22Rv1 (cell line): ENCODE measurements around the gene JAKMIP2.
A peak's percentile ranks its signal among the peaks of the same experiment; 100 is the strongest.

Source experiments
- H3K27ac ChIP-seq: fragments of 450-650 bp; 2 replicates; pipeline ENCODE4 v1.5.1; 2017
- CTCF ChIP-seq: fragments of 450-650 bp; IDR thresholded peaks from 2 replicates; pipeline ENCODE4 v1.5.1; 2017; ENCODE audit warnings: mild to moderate bottlenecking
- ZFX ChIP-seq: fragments of 450-650 bp; IDR thresholded peaks from 2 replicates; pipeline ENCODE4 v1.6.1; 2017; ENCODE audit warnings: antibody characterized with exemption, borderline replicate concordance

JAKMIP2 gene

GRCh38 chr5:147685993-147686392 is 96.5 kb downstream of the JAKMIP2 start:
- H3K27ac ChIP-seq = no peak overlapping the region
- TF ChIP-seq CTCF (no peak), ZFX (no peak)

- TF ChIP-seq CTCF (0 out of 2 replicates have a peak, but pooled peaks have one; percentile 12), ZFX (no peak)
- no peak overlapping the region for H3K27ac ChIP-seq
Measured at GRCh38 chr5:147675168-147675567, 107.4 kb downstream of the JAKMIP2 start.

- TF ChIP-seq ZFX (no peak), CTCF (no peak)
- H3K27ac ChIP-seq = no peak overlapping the region
Measured at GRCh38 chr5:147674411-147674810, 108.1 kb downstream of the JAKMIP2 start.

- TF ChIP-seq ZFX (no peak), CTCF (no peak)
- no peak overlapping the region for H3K27ac ChIP-seq
Measured at GRCh38 chr5:147673791-147674190, 108.7 kb downstream of the JAKMIP2 start.

GRCh38 chr5:147673266-147673665 is 109.3 kb downstream of the JAKMIP2 start:
- TF ChIP-seq ZFX = no peak
- TF ChIP-seq CTCF = no peak
- no peak overlapping the region for H3K27ac ChIP-seq

- TF ChIP-seq ZFX = no peak
- no peak for TF ChIP-seq CTCF
- no peak overlapping the region for H3K27ac ChIP-seq
Measured at GRCh38 chr5:147671365-147671764, 111.2 kb downstream of the JAKMIP2 start.

GRCh38 chr5:147670815-147671214 is 111.7 kb downstream of the JAKMIP2 start:
- no peak overlapping the region for H3K27ac ChIP-seq
- no peak for TF ChIP-seq CTCF
